Effector CD8-positive, alpha-beta T cell (primary cell): Measurements from ENCODE around the gene PRRC2B.
"Not testable (repeated sequence)": the region's sequence is repeated elsewhere in the genome, so short reads cannot be mapped to it uniquely, and the experiment has no call there.

Source experiments
- DNase-seq: peaks from one replicate; lab custom pipeline; 2025; lab: John Stamatoyannopoulos, UW

Gene PRRC2B

DNA sequence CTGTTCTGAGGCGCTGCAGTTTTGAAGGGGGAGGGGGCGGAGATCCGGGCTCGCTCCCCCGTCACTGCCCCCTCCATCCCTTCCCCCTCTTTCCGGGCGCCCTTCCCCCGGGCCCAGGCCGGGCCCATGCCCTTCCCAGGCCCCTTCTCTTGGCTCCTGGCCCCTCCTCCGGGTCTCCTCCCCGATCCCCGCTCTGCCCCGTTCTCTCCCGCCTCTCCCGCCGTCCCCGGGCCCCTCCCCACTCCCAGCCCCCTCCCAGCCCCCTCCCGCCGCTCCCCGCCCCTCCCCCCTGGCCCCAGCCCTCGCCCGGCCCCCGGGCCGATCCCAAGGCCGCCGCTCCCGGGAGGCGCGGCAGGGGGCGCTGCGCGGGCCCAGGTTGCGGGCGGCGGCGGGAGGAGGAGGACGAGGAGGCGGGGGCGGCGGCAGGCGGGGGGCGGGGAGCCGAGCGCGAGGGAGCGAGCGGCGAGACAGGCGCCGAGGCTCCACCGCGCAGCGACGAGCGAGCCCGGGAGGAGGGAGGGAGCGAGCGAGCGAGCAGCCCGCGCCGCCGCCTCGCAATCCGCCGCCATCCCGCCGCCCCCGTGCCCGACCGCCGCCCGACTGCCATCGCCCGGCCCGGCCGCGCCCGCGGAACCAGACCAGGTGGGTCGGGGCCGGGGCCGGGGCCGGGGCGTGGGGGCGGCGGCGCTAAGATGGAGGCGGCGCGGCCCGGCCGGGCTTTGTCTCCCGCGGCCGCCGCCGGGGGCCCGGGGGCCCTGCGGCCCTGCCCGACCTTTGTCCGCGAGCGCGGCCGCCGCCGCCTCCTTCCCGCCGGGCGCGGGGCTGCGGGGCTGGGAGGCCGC, at the start of gene PRRC2B:
TSS of gene PRRC2B (plus strand) at position 465 of the 842 bp plus-strand sequence. CDS start 36,059 bp downstream, outside the sequence.
- peak; percentile 69 for DNase-seq

DNA sequence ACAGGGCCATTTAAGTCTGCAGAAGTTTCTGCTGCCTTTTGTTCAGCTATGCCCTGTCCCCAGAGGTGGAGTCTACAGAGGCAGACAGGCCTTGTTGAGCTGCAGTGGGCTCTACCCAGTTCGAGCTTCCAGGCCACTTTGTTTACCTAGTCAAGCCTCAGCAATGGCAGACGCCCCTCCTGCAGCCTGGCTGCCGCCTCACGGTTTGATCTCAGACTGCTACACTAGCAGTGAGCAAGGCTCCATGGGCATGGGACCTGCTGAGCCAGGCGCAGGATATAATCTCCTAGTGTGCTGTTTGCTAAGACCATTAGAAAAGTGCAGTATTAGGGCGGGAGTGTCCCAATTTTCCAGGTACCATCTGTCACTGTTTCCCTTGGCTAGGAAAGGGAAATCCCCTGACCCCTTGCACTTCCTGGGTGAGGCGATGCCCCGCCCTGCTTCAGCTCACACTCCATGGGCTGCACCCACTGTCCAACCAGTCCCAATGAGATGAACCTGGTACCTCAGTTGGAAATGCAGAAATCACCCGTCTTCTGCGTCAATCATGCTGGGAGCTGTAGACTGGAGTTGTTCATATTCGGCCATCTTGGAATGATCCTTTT, 48.9 kb upstream of the PRRC2B start:
- DNase-seq: not testable (repeated sequence)

DNA sequence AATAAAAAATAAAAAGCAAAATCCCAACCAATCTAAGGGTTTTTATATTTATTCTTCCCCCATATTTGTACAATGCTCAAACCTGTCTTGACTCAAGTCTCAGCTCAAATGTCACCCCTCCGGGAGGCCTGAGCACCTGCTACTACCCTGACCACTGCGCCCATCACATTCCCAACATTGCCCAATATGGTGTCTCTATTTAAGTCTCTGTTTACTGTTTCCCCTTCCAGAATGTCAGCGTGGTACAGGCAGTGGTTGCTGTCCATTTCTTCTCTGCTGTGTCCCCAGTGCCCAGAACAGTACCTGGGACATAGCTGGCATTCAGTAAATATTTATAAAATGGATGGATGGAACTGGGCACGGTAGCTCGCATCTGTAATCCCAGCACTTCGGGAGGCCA, 47.3 kb upstream of the PRRC2B start:
- DNase-seq: no peak

DNA sequence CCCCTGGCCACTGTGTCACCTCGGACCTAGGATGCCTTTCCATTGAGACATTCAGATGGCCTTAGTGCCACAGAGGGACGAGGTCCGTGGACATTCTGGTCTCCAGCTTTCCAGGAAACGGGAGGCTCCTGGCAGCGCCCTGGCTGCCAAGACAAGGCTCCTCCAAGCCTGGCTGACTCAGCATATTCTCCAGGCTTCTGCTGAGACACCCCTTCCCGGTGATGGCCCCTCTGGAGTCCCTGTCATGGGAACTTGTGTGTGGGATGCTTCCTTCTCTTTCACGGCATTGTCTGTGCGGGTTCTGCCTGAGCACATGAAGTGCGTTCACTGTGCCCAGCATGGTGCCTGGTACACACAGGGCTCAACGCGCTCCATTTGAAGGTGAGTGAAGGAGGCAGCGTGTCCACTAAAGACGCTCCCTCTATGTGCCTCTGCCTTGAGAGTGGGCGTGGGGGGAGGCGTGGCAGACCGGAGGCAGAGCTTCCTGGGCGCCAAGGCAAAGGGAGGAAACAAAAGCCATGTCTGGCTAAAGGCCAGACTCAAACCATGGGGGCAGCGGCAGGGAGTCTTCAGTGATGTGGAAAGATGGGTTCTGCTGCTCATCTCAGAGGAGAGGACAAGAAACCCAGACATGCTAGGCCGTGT, 46.4 kb upstream of the PRRC2B start:
- DNase-seq: no peak

DNA sequence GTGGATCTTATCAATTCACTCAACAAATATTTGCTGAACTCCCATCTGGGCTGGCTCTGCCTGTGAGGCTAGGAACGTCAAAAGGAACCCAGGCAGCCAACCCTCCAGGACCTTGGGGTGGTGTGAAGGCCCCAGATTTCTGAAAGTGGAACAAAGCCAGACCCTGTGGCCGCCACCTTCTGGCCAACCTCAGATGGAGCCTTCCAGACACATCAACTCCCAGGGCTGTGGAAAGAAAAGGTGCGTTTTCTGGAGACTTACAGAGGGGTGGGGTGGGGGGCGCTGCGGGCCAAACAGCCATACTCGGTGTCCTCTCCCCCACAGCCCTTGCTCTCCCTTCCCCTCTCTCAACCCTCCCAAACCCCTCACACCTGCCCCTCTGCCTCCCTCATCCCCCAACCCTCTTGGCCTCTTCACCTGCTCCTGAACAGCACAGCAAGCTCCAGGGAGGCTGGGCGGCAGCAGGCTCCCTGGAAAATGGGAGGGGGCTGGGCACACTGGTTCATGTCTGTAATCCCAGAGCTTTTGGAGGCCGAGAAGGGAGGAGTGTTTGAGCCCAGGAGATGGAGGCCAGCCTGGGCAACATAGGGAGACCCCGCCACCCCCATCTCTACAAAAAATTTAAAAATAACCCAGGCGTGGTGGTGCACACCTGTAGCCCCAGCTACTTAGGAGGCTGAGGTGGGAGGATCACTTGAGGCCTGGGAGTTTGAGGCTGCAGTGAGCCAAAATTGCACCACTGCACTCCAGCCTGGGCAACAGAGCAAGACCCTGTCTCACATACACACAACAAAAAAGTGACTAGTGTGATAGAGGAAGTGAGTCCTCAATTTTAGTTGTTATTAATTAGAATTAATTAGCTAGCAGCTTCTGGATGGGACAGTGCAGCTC, 45.0 kb upstream of the PRRC2B start:
- no peak for DNase-seq

DNA sequence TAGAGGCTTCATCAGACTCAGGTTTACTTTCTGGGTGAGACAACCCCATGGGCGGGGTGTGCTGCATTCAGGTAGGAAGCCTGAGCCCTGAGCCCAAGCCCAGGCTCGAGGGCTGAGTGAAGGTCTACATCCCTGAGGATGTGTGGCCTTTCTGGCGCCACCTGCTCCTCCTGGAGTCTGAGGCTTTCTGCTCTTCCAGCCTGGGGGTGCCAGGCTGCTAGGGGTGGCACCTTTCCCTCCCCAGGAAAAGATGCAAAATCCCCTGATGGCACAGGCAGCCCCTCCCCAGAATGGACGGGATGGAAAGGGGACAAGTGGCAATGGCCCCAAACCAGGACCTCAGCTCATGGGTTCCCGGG, 44.4 kb upstream of the PRRC2B start:
- DNase-seq: no peak

DNA sequence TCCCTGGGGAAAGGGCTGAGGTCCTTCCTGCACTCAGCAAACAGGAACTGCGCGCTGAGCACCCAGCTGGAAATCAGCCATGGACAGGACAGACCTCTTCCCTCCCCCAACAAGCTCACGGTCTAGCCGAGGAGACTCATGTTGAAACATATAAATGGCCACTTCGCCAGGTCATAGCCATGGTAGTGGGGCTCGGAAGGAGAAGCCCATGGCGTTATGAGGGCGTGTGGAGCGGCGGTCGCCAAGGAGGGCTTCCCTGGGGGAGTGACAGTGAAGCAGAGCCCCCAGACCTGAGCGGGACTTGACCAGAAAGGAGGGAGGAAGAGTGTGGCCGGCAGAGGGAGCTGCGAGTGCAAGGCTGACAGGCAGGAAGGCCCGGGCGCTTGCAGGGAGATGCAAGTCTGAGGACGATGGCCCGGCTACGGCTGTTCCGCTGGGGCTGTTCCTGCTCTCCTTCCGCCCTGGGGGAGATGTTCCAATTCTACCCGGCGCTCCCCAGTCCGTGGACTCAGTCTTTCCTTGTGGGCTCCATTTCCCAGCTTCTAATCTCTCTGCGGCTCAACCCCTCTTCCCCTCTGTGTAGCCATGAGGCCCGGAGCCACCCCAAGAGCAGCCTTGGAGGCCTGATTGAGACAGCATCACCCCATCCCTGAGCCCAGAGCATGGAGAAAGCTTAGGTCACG, 43.9 kb upstream of the PRRC2B start:
- DNase-seq: peak; percentile 71

DNA sequence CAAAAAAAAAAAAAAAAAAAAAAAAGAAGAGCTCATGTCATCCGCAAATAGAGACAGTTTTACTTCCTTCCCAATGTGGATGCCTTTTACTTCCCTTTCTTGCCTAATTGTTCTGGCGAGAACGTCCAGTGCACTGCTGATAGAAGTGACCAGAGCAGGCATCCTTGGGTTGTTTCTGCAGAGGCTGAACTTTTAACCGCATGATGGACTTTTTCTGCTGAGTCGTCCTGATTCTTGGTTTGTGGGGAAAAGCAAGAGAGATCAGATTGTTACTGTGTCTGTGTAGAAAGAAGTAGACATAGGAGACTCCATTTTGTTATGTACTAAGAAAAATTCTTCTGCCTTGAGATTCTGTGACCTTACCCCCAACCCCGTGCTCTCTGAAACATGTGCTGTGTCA, 37.4 kb upstream of the PRRC2B start:
- not testable (repeated sequence) for DNase-seq

DNA sequence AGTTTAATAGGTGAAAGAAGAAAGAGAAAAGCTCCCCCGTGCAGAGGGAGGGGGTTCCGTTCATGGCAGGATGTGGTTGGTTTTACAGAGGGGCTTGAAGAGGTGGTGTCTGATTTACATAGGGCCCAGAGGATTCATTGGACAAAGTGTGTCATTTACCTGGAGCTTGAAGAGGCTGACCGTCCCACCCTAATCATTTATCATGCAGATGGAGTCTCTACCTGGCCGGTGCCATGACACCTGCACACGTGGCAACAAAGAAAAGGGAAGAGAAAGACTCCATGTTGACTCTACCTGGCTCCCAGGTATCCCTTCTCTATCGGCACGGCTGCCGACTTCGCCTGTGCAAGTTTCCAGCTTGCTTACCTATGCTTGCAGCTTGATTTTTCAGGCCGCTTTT, 35.3 kb upstream of the PRRC2B start:
- DNase-seq: no peak

DNA sequence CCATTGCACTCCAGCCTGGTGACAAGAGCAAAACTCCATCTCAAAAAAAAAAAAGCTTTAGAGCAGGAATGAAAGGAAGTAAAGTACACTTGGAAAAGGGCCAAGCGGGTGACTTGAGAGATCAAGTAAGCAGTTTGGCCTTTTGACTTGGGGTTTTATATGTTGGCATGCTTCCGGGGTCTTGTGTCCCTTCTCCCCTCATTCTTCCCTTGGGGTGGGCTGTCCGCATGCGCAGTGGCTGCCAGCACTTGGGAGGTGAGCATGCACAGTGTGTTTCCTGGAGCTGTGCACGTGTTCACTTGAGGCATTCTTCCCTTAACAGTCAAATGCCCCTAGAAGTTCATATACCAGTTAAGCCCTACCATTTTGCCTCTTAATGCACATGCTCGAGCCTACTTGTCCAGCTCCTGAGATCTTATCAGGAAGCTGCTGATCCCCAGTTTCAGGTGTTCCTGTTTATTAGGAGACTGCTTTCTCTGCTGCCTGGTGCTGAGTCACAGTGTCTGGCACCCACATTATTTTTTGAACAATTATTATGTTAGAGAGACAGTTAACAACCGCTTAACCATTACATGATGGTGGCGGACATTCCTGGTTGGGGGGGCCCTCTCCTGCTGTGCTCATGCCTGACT, 32.6 kb upstream of the PRRC2B start:
- DNase-seq: peak; percentile 15

DNA sequence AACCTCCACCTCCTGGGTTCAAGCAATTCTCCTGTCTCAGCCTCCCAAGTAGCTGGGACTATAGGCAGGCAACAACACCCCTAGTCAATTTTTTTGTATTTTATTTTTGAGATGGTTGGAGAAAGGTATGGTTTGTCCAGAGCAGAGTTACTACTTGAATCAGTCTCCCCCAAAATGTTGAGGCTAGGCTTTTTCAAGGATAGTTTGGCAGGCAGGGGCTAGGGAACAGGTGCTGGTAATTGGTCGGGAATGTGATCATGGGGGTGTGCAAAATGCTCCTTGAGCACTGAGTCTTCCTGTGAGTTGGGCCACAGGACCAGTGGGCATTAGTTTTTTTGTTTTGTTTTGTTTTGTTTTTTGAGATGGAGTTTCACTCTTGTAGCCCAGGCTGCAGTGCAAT, 28.3 kb upstream of the PRRC2B start:
- DNase-seq: no peak

DNA sequence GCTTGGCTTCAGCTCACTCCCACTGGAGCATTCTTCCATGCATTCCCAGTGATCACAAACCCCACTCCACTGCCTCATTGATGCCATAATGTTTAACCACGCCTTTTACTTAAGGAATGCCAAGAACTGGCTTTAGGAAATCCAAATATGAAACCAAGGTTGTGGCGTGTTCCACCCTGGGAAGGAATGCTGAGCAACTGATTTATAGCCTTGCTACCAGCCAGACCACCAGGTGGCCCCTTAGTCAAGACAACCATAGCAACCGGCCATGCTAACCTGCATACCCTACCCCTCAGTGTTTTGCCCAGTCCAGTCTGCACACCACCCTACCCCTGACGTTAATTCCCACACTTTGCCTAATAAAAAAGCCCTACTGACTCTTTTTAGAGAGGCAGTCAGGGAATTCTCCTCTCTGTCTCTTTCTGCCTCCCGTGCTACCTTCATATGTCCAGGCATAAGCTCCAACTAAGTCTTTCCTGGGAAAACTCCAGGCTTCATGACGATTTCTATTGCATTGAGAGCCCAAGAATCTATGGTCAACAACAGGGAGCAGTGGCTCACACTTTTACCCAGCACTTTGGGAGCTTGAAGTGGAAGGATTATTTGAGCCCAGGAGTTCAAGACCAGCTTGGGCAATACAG, 27.0 kb upstream of the PRRC2B start:
- no peak for DNase-seq

DNA sequence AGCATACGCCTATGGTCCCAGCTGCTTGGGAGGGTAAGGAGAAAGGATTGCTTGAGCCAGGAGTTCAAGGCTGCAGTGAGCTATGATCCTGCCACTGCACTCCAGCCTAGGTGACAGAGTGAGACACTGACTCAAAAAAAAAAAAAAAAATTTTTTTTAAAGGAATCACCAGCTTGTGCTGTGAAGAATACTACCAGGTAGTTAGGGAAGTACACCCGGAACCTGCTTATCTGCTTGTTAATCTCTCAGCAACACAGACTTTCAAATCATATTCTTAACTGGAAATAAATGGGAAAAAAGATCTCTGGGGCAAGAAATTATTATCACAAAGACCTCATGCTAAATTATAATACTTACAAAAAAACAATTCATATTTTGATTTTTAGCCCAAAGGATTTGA, 26.4 kb upstream of the PRRC2B start:
- DNase-seq: no peak

DNA sequence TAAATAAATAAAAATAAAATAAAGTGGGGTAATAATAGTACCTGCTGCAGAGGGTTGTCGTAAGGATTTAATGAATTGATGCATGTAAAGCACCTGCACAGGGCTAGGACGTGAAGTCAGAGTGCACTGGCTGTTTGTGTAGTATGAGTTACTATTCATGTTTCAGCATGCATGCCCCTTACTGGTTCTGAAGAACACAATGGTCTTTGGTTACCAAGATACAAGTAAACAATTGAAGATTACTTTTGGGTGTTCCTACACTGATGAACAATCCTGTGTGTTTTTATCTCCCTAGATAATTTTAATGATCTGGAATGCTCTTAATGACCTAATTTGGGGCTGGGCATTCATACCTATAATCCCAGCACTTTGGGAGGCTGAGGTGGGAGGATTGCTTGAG, 23.2 kb upstream of the PRRC2B start:
- no peak for DNase-seq

DNA sequence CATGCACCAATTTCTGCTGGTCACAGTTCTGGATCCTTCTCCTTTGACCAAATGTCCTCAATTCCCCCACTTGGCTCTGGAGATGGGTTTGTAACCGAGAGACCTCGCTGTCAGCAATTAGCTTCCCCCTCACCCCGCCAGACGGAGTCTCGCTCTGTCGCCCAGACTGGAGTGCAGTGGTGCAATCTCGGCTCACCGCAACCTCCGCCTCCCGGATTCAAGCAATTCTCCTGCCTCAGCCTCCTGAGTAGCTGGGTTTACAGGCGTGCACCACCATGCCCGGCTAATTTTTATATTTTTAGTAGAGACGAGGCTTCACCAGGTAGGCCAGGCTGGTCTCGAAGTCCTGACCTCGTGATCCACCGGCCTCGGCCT, 21.3 kb upstream of the PRRC2B start:
- DNase-seq: not testable (repeated sequence)

DNA sequence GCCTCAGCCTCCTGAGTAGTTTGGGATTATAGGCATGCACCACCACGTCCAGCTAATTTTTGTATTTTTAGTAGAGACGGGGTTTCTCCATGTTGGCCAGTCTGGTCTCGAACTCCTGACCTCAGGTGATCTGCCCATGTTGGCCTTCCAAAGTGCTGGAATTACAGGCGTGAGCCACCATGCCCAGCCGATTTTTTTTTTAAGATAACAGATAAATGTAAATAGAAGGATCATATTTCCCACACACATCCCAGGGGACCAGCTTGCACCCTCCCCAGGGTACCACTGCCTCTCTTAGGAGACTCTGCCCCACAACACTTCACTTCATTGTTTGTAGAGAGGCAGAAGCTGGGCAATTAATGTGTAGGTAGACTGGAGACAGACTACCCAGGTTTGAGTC, 19.2 kb upstream of the PRRC2B start:
- DNase-seq: not testable (repeated sequence)

DNA sequence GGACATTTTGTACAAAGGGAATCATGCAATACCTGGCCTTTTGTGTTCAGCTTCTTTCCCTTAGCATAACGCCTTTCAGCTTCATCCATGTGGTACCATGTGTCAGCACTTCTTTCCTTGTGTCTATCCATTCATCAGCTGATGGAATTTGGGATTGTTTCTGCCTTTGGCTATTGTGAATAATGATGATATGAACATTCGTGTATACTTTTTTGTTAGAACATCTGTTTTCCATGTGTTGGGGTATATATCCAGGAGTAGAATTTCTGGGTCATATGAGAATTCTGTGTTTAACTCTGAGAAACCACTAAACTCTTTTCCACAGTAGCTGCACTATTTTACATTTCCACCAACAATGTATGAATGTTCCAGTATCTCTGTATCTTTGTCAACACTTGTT, 14.8 kb upstream of the PRRC2B start:
- no peak for DNase-seq

DNA sequence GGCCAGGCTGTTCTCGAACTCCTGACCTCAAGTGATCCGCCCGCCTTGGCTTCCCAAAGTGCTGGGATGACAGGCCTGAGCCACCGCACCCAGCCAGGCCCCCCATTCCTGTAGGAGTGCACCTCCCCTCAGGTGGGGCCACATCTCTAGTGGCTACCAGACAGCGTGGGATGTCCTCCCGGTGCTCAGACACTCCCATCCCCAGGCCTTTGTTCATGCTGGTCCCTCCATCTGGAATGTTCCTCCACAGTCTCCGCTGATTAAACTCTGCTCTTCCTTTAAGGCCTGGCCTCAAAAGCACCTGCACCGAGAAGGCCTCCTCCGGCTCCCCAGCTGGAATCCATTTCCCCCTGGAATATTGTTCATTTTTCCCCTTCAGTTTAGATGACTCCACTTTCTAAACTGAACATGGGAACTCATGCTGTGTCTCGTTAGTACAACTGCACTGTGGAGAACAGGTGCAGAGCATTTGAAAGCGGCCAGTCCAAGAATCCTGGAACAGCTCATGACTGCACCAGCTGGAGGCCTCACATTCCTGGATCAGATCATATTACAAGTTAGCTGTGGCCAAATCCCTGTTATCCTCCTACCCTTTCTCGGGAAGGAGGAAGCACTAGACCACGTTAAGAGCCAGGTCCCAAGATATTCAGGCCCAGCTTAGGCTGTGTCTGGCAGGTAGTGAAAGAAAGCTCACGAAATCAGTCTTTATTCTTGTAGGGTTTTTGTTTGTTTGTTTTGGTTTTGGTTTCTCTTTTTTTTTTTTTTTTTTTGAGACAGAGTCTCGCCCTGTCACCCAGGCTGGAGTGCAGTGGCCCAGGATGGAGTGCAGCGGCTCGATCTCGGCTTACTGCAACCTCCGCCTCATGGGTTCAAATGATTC, 10.8 kb upstream of the PRRC2B start:
- no peak for DNase-seq

DNA sequence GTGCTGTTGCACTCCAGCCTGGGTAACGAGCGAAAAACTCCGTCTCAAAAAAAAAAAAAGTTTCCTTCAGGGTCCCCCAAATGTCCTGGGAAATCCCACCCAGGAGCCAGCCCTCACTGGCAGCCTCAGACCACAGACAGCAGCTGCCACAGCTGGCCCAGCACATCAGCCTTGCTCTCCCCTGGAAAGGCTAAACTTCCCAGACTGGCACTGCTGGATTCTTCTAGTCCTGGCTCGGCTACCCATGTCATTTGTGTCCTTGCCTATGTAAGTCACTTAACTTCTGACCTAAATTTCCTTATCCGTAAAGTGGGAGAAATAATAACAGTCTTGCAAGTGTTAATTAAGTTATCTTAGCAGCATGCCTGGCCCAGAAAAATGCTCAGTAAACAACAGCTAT, 8.6 kb upstream of the PRRC2B start:
- no peak for DNase-seq

DNA sequence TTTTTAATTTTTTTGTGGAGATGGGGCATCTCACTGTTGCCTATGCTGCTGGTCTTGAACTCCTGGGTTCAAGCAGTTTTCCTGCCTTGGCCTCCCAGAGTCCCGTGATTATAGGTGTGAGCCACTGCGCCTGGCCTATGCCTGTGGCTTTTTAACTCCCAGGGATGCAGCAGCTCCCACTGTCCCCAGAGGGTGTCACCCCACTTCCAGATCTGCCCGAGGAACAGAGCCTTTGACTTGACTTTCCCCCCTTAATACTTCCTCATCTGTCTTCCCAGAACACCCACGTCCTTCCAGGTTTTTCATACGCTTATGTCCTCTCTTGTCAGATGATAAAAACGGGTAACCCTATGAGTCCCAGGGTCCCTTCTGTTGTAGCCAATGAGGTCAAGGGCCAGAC, 7.6 kb upstream of the PRRC2B start:
- no peak for DNase-seq
